Measurements from ENCODE around the gene SCAPER. TPM values are rescaled to one million over a fixed set of nuclear protein-coding genes. Genes with fewer than 3 reads are reported as not detected.

The SCAPER gene
- total and polyA plus RNA-seq, 10 of the 15 experiments (the other 5 are each of a cell fraction or from before 2014, with no cell fraction given) = 1.0 to 7.7 (median 3.9) TPM

GRCh38 chr15:76418352-76419140, 486.6 kb downstream of the SCAPER start:
- Histone ChIP-seq H3K27ac (ENCODE audit: control insufficient read depth, insufficient read depth) (no peak overlapping the region), H3K4me1 (ENCODE audit: control insufficient read depth, insufficient read depth, low read length) (no peaks in the 10 kb centered on the region), H4K20me1 (ENCODE audit: control insufficient read depth, insufficient read depth) (no peaks in the 10 kb centered on the region), H3K27me3 (replicated peaks in 1 of 2; ENCODE audit: control insufficient read depth in 2 of 2, insufficient read depth in 2 of 2, low read length in 1 of 2) (no peaks in the 10 kb centered on the region), H3K4me3 (no peak overlapping the region), H2AFZ (ENCODE audit: control insufficient read depth, low read depth, low read length) (no peak overlapping the region), H3K9me3 (replicated peaks; ENCODE audit: control insufficient read depth, insufficient read depth, low read length) (no peaks in the 10 kb centered on the region), H3K4me2 (ENCODE audit: control insufficient read depth, insufficient read depth) (no peak overlapping the region), H3K9ac (ENCODE audit: control insufficient read depth, insufficient read depth, low read length) (no peak overlapping the region), H3K36me3 (ENCODE audit: control insufficient read depth in 2 of 2, insufficient read depth in 2 of 2, low read length in 1 of 2) (no peaks in the 10 kb centered on the region), H3K79me2 (ENCODE audit: control insufficient read depth, insufficient read depth, low read length) (no peaks in the 10 kb centered on the region)
- ChIA-PET CTCF (no interaction called here), SMC1A (ENCODE audit: uncharacterized antibody, unreplicated experiment) (interaction anchor here (0.5 kb wide), 1 partner anchor 285 kb away, joined by 3 read pairs; no protein-coding TSS in a partner anchor), POLR2A (no interaction called here), RAD21 (ENCODE audit: unreplicated experiment) (no interaction called here)
- intact Hi-C loops (cut with micrococcal nuclease; ENCODE audit: unreplicated experiment) = no loop called here
- DNase-seq (ENCODE audit: low read depth, low spot score) = no peak
- 60% methylated on average over 2 of the region's 2 CpGs for WGBS (ENCODE audit: insufficient coverage, insufficient replicate concordance, low lambda C conversion rate, missing lambda C conversion rate)
- no peak for ATAC-seq
- no TSS peak for BruUV-seq (replicated peaks)
- FAIRE-seq = no peak
- in situ Hi-C loops (cut with MboI) = no loop called here
- TF ChIP-seq POLR2AphosphoS2 (IDR thresholded peaks at IDR 0.05; ENCODE audit: low read depth, low read length) (no peak), JUNB (IDR thresholded peaks at IDR 0.05) (no peak), PML (IDR thresholded peaks at IDR 0.05; ENCODE audit: low read length) (no peak), BACH1 (IDR thresholded peaks at IDR 0.05; ENCODE audit: borderline replicate concordance) (no peak), ZBED1 (IDR thresholded peaks at IDR 0.05; ENCODE audit: borderline replicate concordance) (no peak), BHLHE40 (IDR thresholded peaks at IDR 0.05; ENCODE audit: borderline replicate concordance in 1 of 2, low read depth in 2 of 2, low read length in 1 of 2) (no peak), NFXL1 (IDR thresholded peaks at IDR 0.05; ENCODE audit: borderline replicate concordance) (no peak), CREB1 (IDR thresholded peaks at IDR 0.05; ENCODE audit: low read depth) (no peak), RB1 (IDR thresholded peaks at IDR 0.05; ENCODE audit: borderline replicate concordance) (no peak), ZBTB40 (IDR thresholded peaks at IDR 0.05; ENCODE audit: borderline replicate concordance) (no peak), BRCA1 (IDR thresholded peaks at IDR 0.05; ENCODE audit: low read depth, low read length) (no peak), SMARCA5 (IDR thresholded peaks at IDR 0.05) (no peak), NR2C2 (IDR thresholded peaks at IDR 0.05; ENCODE audit: borderline replicate concordance, control insufficient read depth, insufficient read length, low read depth) (no peak), ZNF207 (IDR thresholded peaks at IDR 0.05; ENCODE audit: borderline replicate concordance) (no peak), HDAC2 (IDR thresholded peaks at IDR 0.05) (no peak)
- TF ChIP-seq, protein P1, sequence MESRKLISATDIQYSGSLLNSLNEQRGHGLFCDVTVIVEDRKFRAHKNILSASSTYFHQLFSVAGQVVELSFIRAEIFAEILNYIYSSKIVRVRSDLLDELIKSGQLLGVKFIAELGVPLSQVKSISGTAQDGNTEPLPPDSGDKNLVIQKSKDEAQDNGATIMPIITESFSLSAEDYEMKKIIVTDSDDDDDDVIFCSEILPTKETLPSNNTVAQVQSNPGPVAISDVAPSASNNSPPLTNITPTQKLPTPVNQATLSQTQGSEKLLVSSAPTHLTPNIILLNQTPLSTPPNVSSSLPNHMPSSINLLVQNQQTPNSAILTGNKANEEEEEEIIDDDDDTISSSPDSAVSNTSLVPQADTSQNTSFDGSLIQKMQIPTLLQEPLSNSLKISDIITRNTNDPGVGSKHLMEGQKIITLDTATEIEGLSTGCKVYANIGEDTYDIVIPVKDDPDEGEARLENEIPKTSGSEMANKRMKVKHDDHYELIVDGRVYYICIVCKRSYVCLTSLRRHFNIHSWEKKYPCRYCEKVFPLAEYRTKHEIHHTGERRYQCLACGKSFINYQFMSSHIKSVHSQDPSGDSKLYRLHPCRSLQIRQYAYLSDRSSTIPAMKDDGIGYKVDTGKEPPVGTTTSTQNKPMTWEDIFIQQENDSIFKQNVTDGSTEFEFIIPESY (IDR thresholded peaks at IDR 0.05) = no peak

Measured in GM12878 (cell line).